Camera-type eye (tissue), 1 donor: Measurements from ENCODE around the gene NEMF. TPM values are rescaled to one million over a fixed set of nuclear protein-coding genes. Genes with fewer than 3 reads are reported as not detected.

ENCODE experiments used
- total RNA-seq: library from RNA; depleted of rRNA; stranded (reverse); fragments of >200 nt; gene quantifications from one replicate; pipeline ENCODE4 v1.2.3, GENCODE V29; 2014

NEMF gene, protein sequence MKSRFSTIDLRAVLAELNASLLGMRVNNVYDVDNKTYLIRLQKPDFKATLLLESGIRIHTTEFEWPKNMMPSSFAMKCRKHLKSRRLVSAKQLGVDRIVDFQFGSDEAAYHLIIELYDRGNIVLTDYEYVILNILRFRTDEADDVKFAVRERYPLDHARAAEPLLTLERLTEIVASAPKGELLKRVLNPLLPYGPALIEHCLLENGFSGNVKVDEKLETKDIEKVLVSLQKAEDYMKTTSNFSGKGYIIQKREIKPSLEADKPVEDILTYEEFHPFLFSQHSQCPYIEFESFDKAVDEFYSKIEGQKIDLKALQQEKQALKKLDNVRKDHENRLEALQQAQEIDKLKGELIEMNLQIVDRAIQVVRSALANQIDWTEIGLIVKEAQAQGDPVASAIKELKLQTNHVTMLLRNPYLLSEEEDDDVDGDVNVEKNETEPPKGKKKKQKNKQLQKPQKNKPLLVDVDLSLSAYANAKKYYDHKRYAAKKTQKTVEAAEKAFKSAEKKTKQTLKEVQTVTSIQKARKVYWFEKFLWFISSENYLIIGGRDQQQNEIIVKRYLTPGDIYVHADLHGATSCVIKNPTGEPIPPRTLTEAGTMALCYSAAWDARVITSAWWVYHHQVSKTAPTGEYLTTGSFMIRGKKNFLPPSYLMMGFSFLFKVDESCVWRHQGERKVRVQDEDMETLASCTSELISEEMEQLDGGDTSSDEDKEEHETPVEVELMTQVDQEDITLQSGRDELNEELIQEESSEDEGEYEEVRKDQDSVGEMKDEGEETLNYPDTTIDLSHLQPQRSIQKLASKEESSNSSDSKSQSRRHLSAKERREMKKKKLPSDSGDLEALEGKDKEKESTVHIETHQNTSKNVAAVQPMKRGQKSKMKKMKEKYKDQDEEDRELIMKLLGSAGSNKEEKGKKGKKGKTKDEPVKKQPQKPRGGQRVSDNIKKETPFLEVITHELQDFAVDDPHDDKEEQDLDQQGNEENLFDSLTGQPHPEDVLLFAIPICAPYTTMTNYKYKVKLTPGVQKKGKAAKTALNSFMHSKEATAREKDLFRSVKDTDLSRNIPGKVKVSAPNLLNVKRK
- 157 TPM for total RNA-seq

DNA sequence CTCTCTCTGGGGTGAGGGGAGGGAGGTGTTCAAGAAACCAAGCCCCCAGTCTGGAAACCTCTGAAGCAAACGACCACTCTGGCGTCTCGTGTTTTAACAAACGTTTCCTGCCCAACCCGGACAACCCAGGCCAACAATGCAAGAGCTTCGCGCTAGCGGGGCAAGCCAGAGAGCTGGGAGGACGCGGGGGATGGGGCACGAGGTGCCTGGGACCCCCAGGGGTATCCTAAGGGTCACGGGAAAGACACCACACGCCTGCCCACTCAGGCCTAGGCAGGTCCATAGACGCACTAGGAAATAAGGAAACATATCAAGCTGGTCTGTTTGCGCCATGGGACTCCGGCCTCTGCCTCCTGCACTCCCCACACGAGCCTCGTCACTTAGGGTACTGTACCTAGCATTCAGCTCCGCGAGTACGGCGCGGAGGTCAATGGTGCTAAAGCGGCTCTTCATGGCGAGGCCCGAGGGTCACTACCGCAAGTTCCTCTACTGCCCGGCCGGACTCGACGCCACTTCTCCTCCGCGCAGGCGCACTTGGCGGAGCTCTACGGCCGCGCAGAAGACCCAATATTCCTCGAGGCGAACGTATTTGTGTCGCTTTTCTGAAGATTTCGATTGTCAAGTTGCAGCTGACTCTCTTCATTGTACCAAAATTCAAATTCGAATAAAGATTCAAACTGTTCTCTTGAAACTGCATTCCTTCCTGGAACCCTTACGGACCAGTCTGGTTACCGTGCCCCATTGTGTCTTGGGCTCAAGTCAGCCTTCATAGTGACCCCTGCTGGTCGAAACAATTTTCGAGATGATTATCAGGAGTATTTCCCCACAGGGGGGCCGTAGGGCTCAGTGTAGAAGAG, at the start of gene NEMF:
Gene NEMF, minus strand, starts transcription at position 488 of the 857 bp plus-strand sequence. Its CDS starts 35 bp downstream, at position 453.

DNA sequence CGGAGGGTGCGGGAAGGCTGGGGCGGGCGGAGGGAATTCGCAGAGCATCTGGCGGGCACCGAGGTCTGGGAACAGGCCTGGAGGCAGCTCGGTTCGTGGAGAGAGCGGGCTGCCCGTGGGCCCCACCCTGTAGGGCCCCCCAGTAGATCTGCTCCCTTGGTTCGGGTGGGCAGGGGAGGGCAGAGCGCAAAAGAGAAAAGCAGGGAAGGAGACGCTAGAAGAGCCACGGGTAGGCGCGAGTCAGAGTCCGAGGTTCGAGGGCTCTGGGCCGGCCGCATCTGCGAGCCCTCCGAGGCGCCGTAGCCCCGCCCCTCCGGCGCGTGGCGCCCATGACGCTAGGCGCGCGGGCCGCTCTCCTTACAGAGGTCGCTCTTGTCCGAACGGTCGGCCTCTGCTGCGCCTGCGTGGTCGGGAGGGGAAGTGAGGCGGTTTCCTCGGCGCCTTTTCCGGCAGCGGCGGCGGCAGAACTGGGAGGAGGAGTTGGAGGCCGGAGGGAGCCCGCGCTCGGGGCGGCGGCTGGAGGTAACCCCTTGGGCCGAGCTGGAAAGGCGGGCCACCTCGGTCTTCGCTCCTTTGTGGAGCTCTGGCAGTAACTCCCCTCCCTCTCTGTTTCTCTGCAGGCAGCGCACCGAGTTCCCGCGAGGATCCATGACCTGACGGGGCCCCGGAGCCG, 40.2 kb upstream of the NEMF start, which contains the start of gene ARF6:
Gene ARF6, plus strand, starts transcription at position 447 of the 673 bp plus-strand sequence. CDS start 655 bp downstream, outside the sequence.

DNA sequence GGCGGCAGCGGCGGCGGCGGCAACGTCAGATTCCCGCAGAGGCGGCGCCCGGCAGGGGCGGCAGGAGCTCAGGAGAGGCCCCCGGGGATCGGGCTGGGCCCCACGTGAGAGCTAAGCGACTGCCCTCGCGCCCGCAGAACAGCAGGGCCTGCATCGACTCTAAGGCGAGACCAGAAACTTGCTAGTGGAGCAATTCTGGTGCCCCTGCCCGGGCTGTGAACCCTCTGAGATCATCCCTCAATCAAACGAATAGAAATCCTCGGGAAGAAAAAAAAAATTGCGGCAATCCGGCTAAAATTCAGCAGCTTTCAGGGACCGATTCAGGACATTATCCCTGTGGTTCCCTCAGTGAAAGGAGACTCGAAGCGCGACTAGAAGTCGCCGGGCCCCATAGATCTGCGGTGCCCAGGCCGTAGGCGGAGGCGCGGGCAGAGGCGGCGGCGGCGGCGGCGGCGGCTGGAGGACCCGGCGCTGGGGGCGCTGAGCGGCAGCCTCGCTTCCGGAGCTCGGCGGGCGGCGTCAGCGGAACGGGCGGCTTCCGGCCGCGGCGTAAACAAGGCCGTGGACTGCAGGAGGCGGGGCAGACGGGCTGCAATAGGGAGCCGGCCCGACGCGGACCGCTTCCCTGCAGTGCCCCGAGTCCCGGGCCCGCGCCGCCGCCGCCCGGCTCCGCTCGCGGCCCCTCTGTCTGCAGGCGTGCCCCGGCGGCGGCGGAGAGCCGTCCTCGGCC, 84.9 kb downstream of the NEMF start, which contains the start of gene KLHDC2:
Gene KLHDC2, plus strand, starts transcription at position 583 of the 730 bp plus-strand sequence. CDS start 316 bp downstream, outside the sequence.

Other genes with a start within 250 kb of the NEMF start
- gene RPL36AL, start 232.2 kb downstream of the NEMF start, total RNA-seq: 76.9 TPM
- 34.1 TPM for gene MGAT2, start 232.0 kb downstream of the NEMF start, total RNA-seq
- gene DNAAF2, start 217.5 kb downstream of the NEMF start, total RNA-seq: 22.7 TPM
- 14.3 TPM for gene POLE2, start 164.6 kb downstream of the NEMF start, total RNA-seq
- 14.6 TPM for gene KLHDC1, start 159.7 kb downstream of the NEMF start, total RNA-seq
- gene KLHDC2, start 84.6 kb downstream of the NEMF start, total RNA-seq: 119 TPM
- 45.0 TPM for gene ARF6, start 40.3 kb upstream of the NEMF start, total RNA-seq